Thoracic aorta (tissue), 2 donors: ENCODE results near the gene BABAM2. TPM values are rescaled to one million over a fixed set of nuclear protein-coding genes. Genes with fewer than 3 reads are reported as not detected.

Experiments
- ATAC-seq: fragments of 150-250 bp; one replicate; pipeline ENCODE4 v1.8.0; 2017; ENCODE audit warnings: low read depth; ENCODE audit not compliant: insufficient number of reproducible peaks, low FRiP score
- DNase-seq: peaks from one replicate; pipeline ENCODE4 v3.0.0-alpha.2; 2020; ENCODE audit warnings: low spot score
- H3K27ac ChIP-seq, 2 donors: fragments of 200-600 bp; sonication (generic); 1 replicate in 1 of 2; 2 replicates in 1 of 2; pipeline ENCODE4 v1.5.1; 2016; ENCODE audit warnings: mild to moderate bottlenecking in 2 of 2, moderate library complexity in 2 of 2
- H3K27me3 ChIP-seq: fragments of 200-600 bp; sonication (generic); replicated peaks from 2 replicates; pipeline ENCODE4 v1.6.0; 2016; ENCODE audit warnings: mild to moderate bottlenecking; ENCODE audit not compliant: insufficient read depth
- H3K36me3 ChIP-seq: fragments of 200-600 bp; sonication (generic); one replicate; pipeline ENCODE4 v1.5.1; 2016
- H3K4me1 ChIP-seq, 2 donors: fragments of 200-600 bp; sonication (generic); 1 replicate in 1 of 2; 2 replicates in 1 of 2; pipeline versions ENCODE4 v1.5.1 to v1.6.0; 2016; ENCODE audit warnings: low read depth in 2 of 2, mild to moderate bottlenecking in 1 of 2; ENCODE audit not compliant: control insufficient read depth in 1 of 2
- H3K4me3 ChIP-seq: fragments of 200-600 bp; sonication (generic); 2 replicates; pipeline ENCODE4 v1.5.1; 2016; ENCODE audit warnings: mild to moderate bottlenecking
- H3K9me3 ChIP-seq: fragments of 200-600 bp; sonication (generic); 2 replicates; pipeline ENCODE4 v1.5.1; 2016
- CTCF ChIP-seq: fragments of 200-600 bp; sonication (generic); IDR thresholded peaks from one replicate; pipeline ENCODE4 v1.5.1; 2019; ENCODE audit warnings: antibody characterized with exemption
- total RNA-seq, 2 donors: library from RNA; depleted of rRNA; stranded (reverse); fragments of >200 nt; gene quantifications; one replicate each; pipeline versions ENCODE4 v1.1.0 to v1.2.3, GENCODE V29; 2016

BABAM2 gene
- total RNA-seq, 2 donors from 2014 or later: 24.7 to 32.8 TPM

- ATAC-seq (no peak), DNase-seq (no peak)
- Histone ChIP-seq H3K4me3 (no peak overlapping the region), H3K9me3 (no peaks in the 10 kb centered on the region), H3K36me3 (no peaks in the 10 kb centered on the region), H3K27ac (peak overlapping the region in 1 of 2 donors; percentile 11), H3K27me3 (no peaks in the 10 kb centered on the region), H3K4me1 (peaks cover 31 to 88% of the 10 kb centered on the region in 2 donors)
- no peak for TF ChIP-seq CTCF
Measured at GRCh38 chr2:28339516-28340175, 449.1 kb downstream of the BABAM2 start.

GRCh38 chr2:28340312-28341202, 450.0 kb downstream of the BABAM2 start:
- Histone ChIP-seq H3K36me3 (no peaks in the 10 kb centered on the region), H3K27ac (no peak overlapping the region), H3K4me1 (peaks cover 29 to 81% of the 10 kb centered on the region in 2 donors), H3K9me3 (no peaks in the 10 kb centered on the region), H3K27me3 (no peaks in the 10 kb centered on the region), H3K4me3 (no peak overlapping the region)
- no peak for DNase-seq
- ATAC-seq: no peak
- TF ChIP-seq CTCF: no peak

- Histone ChIP-seq H3K9me3 (no peaks in the 10 kb centered on the region), H3K36me3 (no peaks in the 10 kb centered on the region), H3K27me3 (no peaks in the 10 kb centered on the region), H3K27ac (peak overlapping the region in 1 of 2 donors; percentile 54), H3K4me3 (no peak overlapping the region), H3K4me1 (peaks cover 29 to 76% of the 10 kb centered on the region in 2 donors)
- no peak for TF ChIP-seq CTCF
- no peak for ATAC-seq
- DNase-seq: no peak
Measured at GRCh38 chr2:28341208-28341891, 450.8 kb downstream of the BABAM2 start.

- H3K4me3 ChIP-seq: peak overlapping the region; percentile 16
- no peak for TF ChIP-seq CTCF
Measured at GRCh38 chr2:28342081-28342967, 451.8 kb downstream of the BABAM2 start.

More at GRCh38 chr2:28342081-28342967, 451.8 kb downstream of the BABAM2 start:
- ATAC-seq: peak; percentile 76
- Histone ChIP-seq H3K27ac (peak overlapping the region; percentile 54), H3K9me3 (no peaks in the 10 kb centered on the region), H3K4me1 (peaks cover 29 to 69% of the 10 kb centered on the region in 2 donors), H3K36me3 (no peaks in the 10 kb centered on the region), H3K27me3 (no peaks in the 10 kb centered on the region)
- DNase-seq: peak; percentile 62
